Ishikawa (cell line): ENCODE data around the gene MRPL43.

ENCODE experiments used
- CEBPB ChIP-seq: IDR thresholded peaks from 2 replicates; pipeline ENCODE4 v1.6.1; 2012
- CREB1 ChIP-seq: IDR thresholded peaks from 2 replicates; pipeline ENCODE4 v1.6.1; 2012; ENCODE audit warnings: low read depth
- EGR1 ChIP-seq: IDR thresholded peaks from 2 replicates; pipeline ENCODE4 v1.6.1; 2012
- EP300 ChIP-seq: IDR thresholded peaks from 2 replicates; pipeline ENCODE4 v1.6.1; 2012; ENCODE audit warnings: borderline replicate concordance
- FOXM1 ChIP-seq: IDR thresholded peaks from 2 replicates; pipeline ENCODE4 v1.6.1; 2012; ENCODE audit warnings: low read depth, borderline replicate concordance
- MAX ChIP-seq: IDR thresholded peaks from 2 replicates; pipeline ENCODE4 v1.6.1; 2012
- NFIC ChIP-seq: IDR thresholded peaks from 2 replicates; pipeline ENCODE4 v1.6.1; 2012
- RAD21 ChIP-seq: IDR thresholded peaks from 2 replicates; pipeline ENCODE4 v1.6.1; 2012; ENCODE audit warnings: low read depth
- REST ChIP-seq: IDR thresholded peaks from 2 replicates; pipeline ENCODE4 v1.6.1; 2012; ENCODE audit warnings: low read depth, mild to moderate bottlenecking
- TAF1 ChIP-seq: IDR thresholded peaks from 2 replicates; pipeline ENCODE4 v1.6.1; 2012; ENCODE audit warnings: low read depth, mild to moderate bottlenecking
- TCF12 ChIP-seq: IDR thresholded peaks from 2 replicates; pipeline ENCODE4 v1.6.1; 2012; ENCODE audit warnings: low read depth
- TEAD4 ChIP-seq: IDR thresholded peaks from 2 replicates; pipeline ENCODE4 v1.6.1; 2012
- YY1 ChIP-seq: IDR thresholded peaks from 2 replicates; pipeline ENCODE4 v1.6.1; 2012; ENCODE audit warnings: low read depth
- ZBTB7A ChIP-seq: IDR thresholded peaks from 2 replicates; pipeline ENCODE4 v1.6.1; 2012; ENCODE audit warnings: low read depth
- TF ChIP-seq, protein P1 (sequence below): IDR thresholded peaks from 2 replicates; pipeline ENCODE4 v1.6.1; 2012

The MRPL43 gene

GRCh38 chr10:100998183-100998990 is 11.1 kb upstream of the MRPL43 start:
- TF ChIP-seq TAF1: no peak
- peak; percentile 65; the same call in 1 of the 2 replicates for TF ChIP-seq TCF12
- no peak for TF ChIP-seq EP300
- no peak for TF ChIP-seq MAX
- 0 out of 2 replicates have a peak, but pooled peaks have one; percentile 7 for TF ChIP-seq FOXM1
- no peak for TF ChIP-seq CEBPB
- TF ChIP-seq RAD21: no peak
- peak; percentile 26; the same call in 1 of the 2 replicates for TF ChIP-seq TEAD4
- TF ChIP-seq, protein P1, sequence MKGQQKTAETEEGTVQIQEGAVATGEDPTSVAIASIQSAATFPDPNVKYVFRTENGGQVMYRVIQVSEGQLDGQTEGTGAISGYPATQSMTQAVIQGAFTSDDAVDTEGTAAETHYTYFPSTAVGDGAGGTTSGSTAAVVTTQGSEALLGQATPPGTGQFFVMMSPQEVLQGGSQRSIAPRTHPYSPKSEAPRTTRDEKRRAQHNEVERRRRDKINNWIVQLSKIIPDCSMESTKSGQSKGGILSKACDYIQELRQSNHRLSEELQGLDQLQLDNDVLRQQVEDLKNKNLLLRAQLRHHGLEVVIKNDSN: peak; percentile 72
- TF ChIP-seq EGR1: peak; percentile 49; the same call in 1 of the 2 replicates
- TF ChIP-seq ZBTB7A: peak; percentile 96
- no peak for TF ChIP-seq CREB1
- no peak for TF ChIP-seq REST
- TF ChIP-seq NFIC: peak; percentile 95
- no peak for TF ChIP-seq YY1

GRCh38 chr10:100997360-100998182 is 10.3 kb upstream of the MRPL43 start:
- TF ChIP-seq EP300 (no peak), YY1 (no peak; the same call in 1 of the 2 replicates), TCF12 (peak; percentile 29; the same call in 1 of the 2 replicates), FOXM1 (peak; percentile 51; the same call in 1 of the 2 replicates), MAX (peak; percentile 87), RAD21 (peak; percentile 19; the same call in 1 of the 2 replicates), EGR1 (no peak), TAF1 (no peak), NFIC (no peak), CEBPB (no peak), ZBTB7A (no peak), CREB1 (no peak), TEAD4 (no peak), REST (no peak)
- TF ChIP-seq, protein P1: peak; percentile 94

- TF ChIP-seq EGR1 (peak; percentile 4; the same call in 1 of the 2 replicates), NFIC (no peak; the same call in 1 of the 2 replicates), ZBTB7A (peak; percentile 96), TEAD4 (no peak), REST (no peak), FOXM1 (no peak), TAF1 (peak; percentile 65; the same call in 1 of the 2 replicates), YY1 (no peak; the same call in 1 of the 2 replicates), CEBPB (no peak), EP300 (no peak), CREB1 (no peak), RAD21 (no peak), TCF12 (no peak), MAX (no peak)
- TF ChIP-seq, protein P1: peak; percentile 93
These were observed 9.5 kb upstream of the MRPL43 start for GRCh38 chr10:100996678-100997359.
